Natural killer cell (primary cell): Measurements from ENCODE around the gene GPHN. TPM values are rescaled to one million over a fixed set of nuclear protein-coding genes. Genes with fewer than 3 reads are reported as not detected.

ENCODE experiments used
- ATAC-seq, 3 donors: fragments of 150-1000 bp in 2 of 3; fragments of 200-7000 bp in 1 of 3; cut with Tn5 transposase; 1 replicate in 1 of 3; 2 replicates in 2 of 3; pipeline ENCODE4 v1.10.0; 2021; ENCODE audit warnings: mild to moderate bottlenecking in 2 of 3, moderate library complexity in 2 of 3
- DNase-seq, 2 donors: peaks; one replicate each; pipeline versions ENCODE4 v3.0.0 to v3.0.0-alpha.2; 2013 to 2021; ENCODE audit warnings: mixed read lengths in 1 of 2
- H3K27ac ChIP-seq: one replicate; pipeline ENCODE4 v1.5.1; 2013; ENCODE audit warnings: mild to moderate bottlenecking, low read length
- H3K27me3 ChIP-seq: one replicate; pipeline ENCODE4 v1.6.1; 2013; ENCODE audit warnings: low read length; ENCODE audit not compliant: control insufficient read depth, insufficient read depth
- H3K36me3 ChIP-seq: one replicate; pipeline ENCODE4 v1.6.1; 2013; ENCODE audit warnings: low read length; ENCODE audit not compliant: control insufficient read depth, insufficient read depth
- H3K4me1 ChIP-seq: one replicate; pipeline ENCODE4 v1.6.1; 2013; ENCODE audit warnings: low read length; ENCODE audit not compliant: control insufficient read depth, insufficient read depth
- H3K4me3 ChIP-seq: one replicate; pipeline ENCODE4 v1.5.1; 2013; ENCODE audit warnings: low read length
- H3K9me3 ChIP-seq: one replicate; pipeline ENCODE4 v1.6.1; 2013; ENCODE audit warnings: low read length; ENCODE audit not compliant: control insufficient read depth, insufficient read depth
- H3K27ac Mint-ChIP-seq, 2 donors: one replicate each; pipeline ENCODE4 v1.8.0; 2022; ENCODE audit warnings: mild to moderate bottlenecking in 2 of 2, mixed read lengths in 2 of 2, moderate library complexity in 1 of 2
- H3K27me3 Mint-ChIP-seq, 2 donors: one replicate each; pipeline ENCODE4 v1.8.0; 2022; ENCODE audit warnings: low read depth in 2 of 2, mixed read lengths in 2 of 2
- H3K36me3 Mint-ChIP-seq: one replicate; pipeline ENCODE4 v1.8.0; 2022; ENCODE audit warnings: mixed read lengths
- H3K4me1 Mint-ChIP-seq, 2 donors: one replicate each; pipeline ENCODE4 v1.8.0; 2022; ENCODE audit warnings: mixed read lengths in 2 of 2
- H3K4me3 Mint-ChIP-seq: one replicate; pipeline ENCODE4 v1.8.0; 2022; ENCODE audit warnings: mild to moderate bottlenecking, moderate library complexity, mixed read lengths
- H3K9me3 Mint-ChIP-seq, 2 donors: one replicate each; pipeline ENCODE4 v1.8.0; 2022; ENCODE audit warnings: mixed read lengths in 2 of 2
- WGBS: methylation state at CpG from one replicate; pipeline ENCODE4 v1.1.7; 2013; ENCODE audit warnings: missing lambda C conversion rate; ENCODE audit not compliant: insufficient coverage; 5-methylcytosine and 5-hydroxymethylcytosine counted together
- intact Hi-C: fragments of 100-400 bp; cut with micrococcal nuclease; formaldehyde crosslinking; loops from one replicate; pipeline ENCODE4 v1.14.2; 2022
- total RNA-seq, 4 donors: library from RNA; stranded (reverse); fragments of 120-200 nt in 1 of 4; gene quantifications; one replicate each; pipeline versions ENCODE4 v1.2.3 to v1.2.4, GENCODE V29; 2013 to 2022
- TF ChIP-seq, protein P1 (sequence below): fragments of 200-600 bp; IDR thresholded peaks from one replicate; pipeline ENCODE4 v1.8.0; 2022; ENCODE audit warnings: antibody characterized with exemption

The GPHN gene
- total RNA-seq, 3 donors from 2014 or later (not counting 1 experiment from before 2014, with no cell fraction given): 6.3 to 9.4 (median 8.7) TPM

DNA sequence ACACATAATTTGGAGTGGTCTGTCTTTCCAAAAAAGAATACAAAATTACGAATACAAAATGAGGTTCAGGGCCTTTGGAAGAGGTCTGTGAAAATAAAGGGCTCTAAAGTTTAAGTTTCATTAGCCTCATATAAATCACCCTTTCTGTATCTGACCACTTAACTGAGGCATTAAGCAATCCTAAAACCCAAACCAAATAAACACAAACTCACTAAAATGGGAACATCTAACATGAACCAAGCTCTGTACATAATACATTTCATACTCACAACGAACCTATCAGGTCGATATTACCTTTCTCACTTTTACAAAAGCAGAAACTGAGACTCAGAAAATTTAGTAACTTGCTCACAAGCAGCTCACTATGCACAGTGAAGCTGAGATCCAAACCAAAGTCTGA lies 22.9 kb upstream of the GPHN start:
- no peaks in the 10 kb centered on the region for H3K36me3 ChIP-seq
- ATAC-seq (no peak), DNase-seq (no peak)
- TF ChIP-seq, protein P1, sequence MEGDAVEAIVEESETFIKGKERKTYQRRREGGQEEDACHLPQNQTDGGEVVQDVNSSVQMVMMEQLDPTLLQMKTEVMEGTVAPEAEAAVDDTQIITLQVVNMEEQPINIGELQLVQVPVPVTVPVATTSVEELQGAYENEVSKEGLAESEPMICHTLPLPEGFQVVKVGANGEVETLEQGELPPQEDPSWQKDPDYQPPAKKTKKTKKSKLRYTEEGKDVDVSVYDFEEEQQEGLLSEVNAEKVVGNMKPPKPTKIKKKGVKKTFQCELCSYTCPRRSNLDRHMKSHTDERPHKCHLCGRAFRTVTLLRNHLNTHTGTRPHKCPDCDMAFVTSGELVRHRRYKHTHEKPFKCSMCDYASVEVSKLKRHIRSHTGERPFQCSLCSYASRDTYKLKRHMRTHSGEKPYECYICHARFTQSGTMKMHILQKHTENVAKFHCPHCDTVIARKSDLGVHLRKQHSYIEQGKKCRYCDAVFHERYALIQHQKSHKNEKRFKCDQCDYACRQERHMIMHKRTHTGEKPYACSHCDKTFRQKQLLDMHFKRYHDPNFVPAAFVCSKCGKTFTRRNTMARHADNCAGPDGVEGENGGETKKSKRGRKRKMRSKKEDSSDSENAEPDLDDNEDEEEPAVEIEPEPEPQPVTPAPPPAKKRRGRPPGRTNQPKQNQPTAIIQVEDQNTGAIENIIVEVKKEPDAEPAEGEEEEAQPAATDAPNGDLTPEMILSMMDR: no peak
- Mint-ChIP-seq H3K4me1 (no peaks in the 10 kb centered on the region), H3K27ac (no peak overlapping the region), H3K9me3 (no peaks in the 10 kb centered on the region), H3K36me3 (no peaks in the 10 kb centered on the region), H3K4me3 (no peak overlapping the region), H3K27me3 (peaks cover 0 to 3% of the 10 kb centered on the region in 2 donors)
- WGBS: 87% methylated on average over 2 of the region's 3 CpGs
- no peaks in the 10 kb centered on the region for H3K27me3 ChIP-seq
- no peaks in the 10 kb centered on the region for H3K4me1 ChIP-seq
- H3K9me3 ChIP-seq: no peaks in the 10 kb centered on the region
- H3K27ac ChIP-seq: no peak overlapping the region
- H3K4me3 ChIP-seq: no peak overlapping the region
- intact Hi-C loops: no loop called here

DNA sequence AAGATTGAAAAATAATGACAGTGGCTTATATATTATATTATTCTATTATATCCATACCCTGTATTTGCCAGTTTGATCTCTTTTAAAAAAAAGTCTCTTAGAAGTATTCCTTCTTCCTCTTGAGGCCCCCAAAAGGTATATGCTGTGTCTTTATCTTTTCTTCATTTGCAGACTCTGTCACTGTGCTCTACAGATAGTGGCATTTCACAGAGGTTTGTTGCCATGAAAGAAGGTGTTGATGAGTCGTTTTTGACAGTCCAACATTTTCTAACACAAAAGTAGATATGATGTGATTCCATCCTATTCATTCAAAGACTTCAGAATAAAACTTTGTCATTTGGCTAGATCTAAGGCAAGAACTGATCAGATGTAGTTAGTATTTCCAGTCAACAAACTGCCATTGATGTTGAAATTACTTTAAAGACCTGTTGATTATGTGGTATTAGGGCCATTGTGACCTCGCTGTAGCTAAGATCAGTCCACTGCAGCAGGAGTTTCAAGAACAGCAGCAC lies 22.0 kb upstream of the GPHN start, which contains the start of gene CCDC196:
TSS of gene CCDC196 (plus strand) at position 462 of the 512 bp plus-strand sequence. CDS start 132 bp downstream, outside the sequence.
- Mint-ChIP-seq H3K9me3 (no peaks in the 10 kb centered on the region), H3K27me3 (peaks cover 0 to 5% of the 10 kb centered on the region in 2 donors), H3K27ac (no peak within 1 kb of the TSS), H3K36me3 (no peaks in the 10 kb centered on the region), H3K4me1 (no peaks in the 10 kb centered on the region), H3K4me3 (no peak within 1 kb of the TSS)
- H3K4me1 ChIP-seq: no peaks in the 10 kb centered on the region
- no peaks in the 10 kb centered on the region for H3K27me3 ChIP-seq
- H3K9me3 ChIP-seq: no peaks in the 10 kb centered on the region
- WGBS: 72% methylated on average over 1 of the region's 2 CpGs
- H3K27ac ChIP-seq: no peak within 1 kb of the TSS
- ATAC-seq: no peak
- no peak within 1 kb of the TSS for H3K4me3 ChIP-seq
- intact Hi-C loops: no loop called here
- DNase-seq: no peak
- H3K36me3 ChIP-seq: no peaks in the 10 kb centered on the region
- TF ChIP-seq, protein P1: no peak

DNA sequence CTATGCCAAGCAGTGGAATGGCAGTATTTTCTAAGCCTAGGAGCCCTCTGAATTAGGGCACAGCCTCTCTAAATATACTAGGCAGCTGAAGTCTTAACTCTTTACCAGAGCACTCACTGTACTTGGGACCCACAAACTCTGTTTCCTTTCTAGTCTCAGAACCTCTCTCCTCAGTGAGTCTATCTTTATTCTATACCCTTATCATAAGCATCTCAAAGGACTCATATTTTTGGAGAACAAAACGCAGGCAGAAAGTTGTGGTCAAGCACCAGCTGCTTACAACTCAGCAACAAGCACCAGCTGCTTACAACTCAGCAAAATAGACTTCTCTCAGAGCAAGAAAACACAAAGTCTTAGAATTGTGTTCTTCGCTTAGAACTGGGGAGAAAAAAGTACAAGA lies 20.8 kb upstream of the GPHN start:
- ATAC-seq (no peak), DNase-seq (no peak)
- peaks cover 0 to 5% of the 10 kb centered on the region in 2 donors for H3K27me3 Mint-ChIP-seq
- no peak overlapping the region for H3K4me3 ChIP-seq
- H3K9me3 Mint-ChIP-seq: no peaks in the 10 kb centered on the region
- H3K27me3 ChIP-seq: no peaks in the 10 kb centered on the region
- 18% methylated on average over 1 of the region's 2 CpGs for WGBS
- no peak overlapping the region for H3K27ac Mint-ChIP-seq
- no peaks in the 10 kb centered on the region for H3K9me3 ChIP-seq
- H3K4me1 ChIP-seq: no peaks in the 10 kb centered on the region
- H3K36me3 ChIP-seq: no peaks in the 10 kb centered on the region
- intact Hi-C loops: no loop called here
- no peak overlapping the region for H3K4me3 Mint-ChIP-seq
- no peaks in the 10 kb centered on the region for H3K36me3 Mint-ChIP-seq
- no peaks in the 10 kb centered on the region for H3K4me1 Mint-ChIP-seq
- TF ChIP-seq, protein P1: no peak
- no peak overlapping the region for H3K27ac ChIP-seq
